WTC11 (cell line): Measurements from ENCODE around the gene USP48.

Source experiments
- JUN ChIP-seq: sonication (generic); formaldehyde crosslinking; IDR thresholded peaks from 2 replicates; pipeline ENCODE4 v1.8.0; 2023; ENCODE audit warnings: mild to moderate bottlenecking, missing genetic modification reagents
- MXD4 ChIP-seq: fragments of 250-450 bp; sonication (Bioruptor Pico); IDR thresholded peaks from 2 replicates; pipeline ENCODE4 v1.8.0; 2021; ENCODE audit warnings: mild to moderate bottlenecking, moderate library complexity, borderline replicate concordance
- ZNF423 ChIP-seq: fragments of 250-450 bp; sonication (Bioruptor Pico); IDR thresholded peaks from 2 replicates; pipeline ENCODE4 v2.1.2; 2022; ENCODE audit warnings: mild to moderate bottlenecking, moderate library complexity
- TF ChIP-seq, protein P1 (sequence below): sonication (generic); formaldehyde crosslinking; conservative IDR thresholded peaks from 2 replicates; pipeline ENCODE4 v1.8.1; 2023; ENCODE audit warnings: mild to moderate bottlenecking, low read depth, missing genetic modification reagents, moderate library complexity
- TF ChIP-seq, protein P2 (sequence below): fragments of 200-600 bp; IDR thresholded peaks from 2 replicates; pipeline ENCODE4 v1.8.0; 2022; ENCODE audit warnings: antibody characterized with exemption
- TF ChIP-seq, protein P3 (sequence below): sonication (generic); formaldehyde crosslinking; IDR thresholded peaks from 2 replicates; pipeline ENCODE4 v1.8.0; 2022; ENCODE audit warnings: mild to moderate bottlenecking, missing genetic modification reagents

DNA sequence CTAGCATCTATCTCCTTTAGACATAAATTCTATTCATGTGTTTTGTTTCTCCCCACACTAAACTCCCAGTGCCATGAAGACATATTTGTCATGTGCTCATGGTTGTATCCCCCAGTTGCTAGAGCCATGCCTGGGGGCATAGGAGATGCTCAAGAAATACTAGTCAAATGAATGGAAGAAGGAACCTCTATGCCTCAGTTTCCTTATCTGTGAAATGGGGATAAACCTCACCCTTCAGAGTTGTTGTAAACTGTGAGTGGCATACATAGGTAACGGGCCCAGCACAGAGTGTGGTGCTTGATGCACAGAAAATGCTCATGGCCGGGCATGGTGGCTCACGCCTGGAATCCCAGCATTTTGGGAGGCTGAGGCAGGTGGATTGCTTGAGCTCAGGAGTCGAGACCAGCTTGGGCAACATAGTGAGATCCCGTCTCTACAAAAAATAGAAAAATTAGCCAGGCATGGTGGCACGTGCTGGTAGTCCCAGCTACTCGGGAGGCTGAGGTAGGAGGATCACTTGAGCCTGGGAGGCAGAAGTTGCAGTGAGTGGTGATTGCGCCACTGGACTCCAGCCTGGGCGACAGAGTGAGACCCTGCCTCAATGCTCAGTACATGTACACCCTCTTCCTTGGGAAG, 37.8 kb upstream of the USP48 start:
- TF ChIP-seq ZNF423 (CRISPR knock-in tag) (no peak), MXD4 (CRISPR knock-in tag) (no peak), JUN (CRISPR knock-in tag) (no peak)
- TF ChIP-seq, protein P1, sequence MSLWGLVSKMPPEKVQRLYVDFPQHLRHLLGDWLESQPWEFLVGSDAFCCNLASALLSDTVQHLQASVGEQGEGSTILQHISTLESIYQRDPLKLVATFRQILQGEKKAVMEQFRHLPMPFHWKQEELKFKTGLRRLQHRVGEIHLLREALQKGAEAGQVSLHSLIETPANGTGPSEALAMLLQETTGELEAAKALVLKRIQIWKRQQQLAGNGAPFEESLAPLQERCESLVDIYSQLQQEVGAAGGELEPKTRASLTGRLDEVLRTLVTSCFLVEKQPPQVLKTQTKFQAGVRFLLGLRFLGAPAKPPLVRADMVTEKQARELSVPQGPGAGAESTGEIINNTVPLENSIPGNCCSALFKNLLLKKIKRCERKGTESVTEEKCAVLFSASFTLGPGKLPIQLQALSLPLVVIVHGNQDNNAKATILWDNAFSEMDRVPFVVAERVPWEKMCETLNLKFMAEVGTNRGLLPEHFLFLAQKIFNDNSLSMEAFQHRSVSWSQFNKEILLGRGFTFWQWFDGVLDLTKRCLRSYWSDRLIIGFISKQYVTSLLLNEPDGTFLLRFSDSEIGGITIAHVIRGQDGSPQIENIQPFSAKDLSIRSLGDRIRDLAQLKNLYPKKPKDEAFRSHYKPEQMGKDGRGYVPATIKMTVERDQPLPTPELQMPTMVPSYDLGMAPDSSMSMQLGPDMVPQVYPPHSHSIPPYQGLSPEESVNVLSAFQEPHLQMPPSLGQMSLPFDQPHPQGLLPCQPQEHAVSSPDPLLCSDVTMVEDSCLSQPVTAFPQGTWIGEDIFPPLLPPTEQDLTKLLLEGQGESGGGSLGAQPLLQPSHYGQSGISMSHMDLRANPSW: no peak
- TF ChIP-seq, protein P2, sequence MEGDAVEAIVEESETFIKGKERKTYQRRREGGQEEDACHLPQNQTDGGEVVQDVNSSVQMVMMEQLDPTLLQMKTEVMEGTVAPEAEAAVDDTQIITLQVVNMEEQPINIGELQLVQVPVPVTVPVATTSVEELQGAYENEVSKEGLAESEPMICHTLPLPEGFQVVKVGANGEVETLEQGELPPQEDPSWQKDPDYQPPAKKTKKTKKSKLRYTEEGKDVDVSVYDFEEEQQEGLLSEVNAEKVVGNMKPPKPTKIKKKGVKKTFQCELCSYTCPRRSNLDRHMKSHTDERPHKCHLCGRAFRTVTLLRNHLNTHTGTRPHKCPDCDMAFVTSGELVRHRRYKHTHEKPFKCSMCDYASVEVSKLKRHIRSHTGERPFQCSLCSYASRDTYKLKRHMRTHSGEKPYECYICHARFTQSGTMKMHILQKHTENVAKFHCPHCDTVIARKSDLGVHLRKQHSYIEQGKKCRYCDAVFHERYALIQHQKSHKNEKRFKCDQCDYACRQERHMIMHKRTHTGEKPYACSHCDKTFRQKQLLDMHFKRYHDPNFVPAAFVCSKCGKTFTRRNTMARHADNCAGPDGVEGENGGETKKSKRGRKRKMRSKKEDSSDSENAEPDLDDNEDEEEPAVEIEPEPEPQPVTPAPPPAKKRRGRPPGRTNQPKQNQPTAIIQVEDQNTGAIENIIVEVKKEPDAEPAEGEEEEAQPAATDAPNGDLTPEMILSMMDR: no peak
- TF ChIP-seq, protein P3, sequence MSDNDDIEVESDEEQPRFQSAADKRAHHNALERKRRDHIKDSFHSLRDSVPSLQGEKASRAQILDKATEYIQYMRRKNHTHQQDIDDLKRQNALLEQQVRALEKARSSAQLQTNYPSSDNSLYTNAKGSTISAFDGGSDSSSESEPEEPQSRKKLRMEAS (CRISPR knock-in tag): no peak
